Activated T-cell treated with anti-CD3 and anti-CD28 coated beads for 48 hours (primary cell): ENCODE data around the gene MYCBPAP.
A peak's percentile ranks its signal among the peaks of the same experiment; 100 is the strongest.

Experiments
- DNase-seq: peaks from one replicate; pipeline ENCODE4 v3.0.0-alpha.2; 2020; ENCODE audit warnings: low read depth

The MYCBPAP gene

GRCh38 chr17:50537721-50538548, 29.7 kb downstream of the MYCBPAP start:
- DNase-seq: no peak

- DNase-seq: no peak
These were observed 30.5 kb downstream of the MYCBPAP start for GRCh38 chr17:50538549-50539410.

- DNase-seq: no peak
These were observed 31.7 kb downstream of the MYCBPAP start for GRCh38 chr17:50539762-50540559.

GRCh38 chr17:50540560-50541401, 32.5 kb downstream of the MYCBPAP start:
- DNase-seq: no peak

- DNase-seq: no peak
These were observed 33.1 kb downstream of the MYCBPAP start for GRCh38 chr17:50541402-50541715.

- peak; percentile 84 for DNase-seq
These were observed 33.8 kb downstream of the MYCBPAP start for GRCh38 chr17:50541716-50542688.

GRCh38 chr17:50542795-50543774, 34.8 kb downstream of the MYCBPAP start:
- no peak for DNase-seq

GRCh38 chr17:50544516-50544915, 36.3 kb downstream of the MYCBPAP start:
- DNase-seq: no peak

GRCh38 chr17:50545311-50545710, 37.1 kb downstream of the MYCBPAP start:
- no peak for DNase-seq

GRCh38 chr17:50546701-50547034, 38.4 kb downstream of the MYCBPAP start:
- DNase-seq: no peak

- DNase-seq: peak; percentile 87
These were observed 38.9 kb downstream of the MYCBPAP start, which contains the start of gene SPATA20 for GRCh38 chr17:50547035-50547735. TSS of gene SPATA20 (plus strand) at chr17:50547174. CDS start at chr17:50547209, 35 bp downstream.

- DNase-seq: no peak
These were observed 39.5 kb downstream of the MYCBPAP start for GRCh38 chr17:50547736-50548083.

GRCh38 chr17:50548831-50549230, 40.6 kb downstream of the MYCBPAP start:
- DNase-seq: no peak

GRCh38 chr17:50549256-50549941, 41.2 kb downstream of the MYCBPAP start:
- DNase-seq: no peak

GRCh38 chr17:50549969-50550368, 41.7 kb downstream of the MYCBPAP start:
- no peak for DNase-seq

- no peak for DNase-seq
These were observed 42.6 kb downstream of the MYCBPAP start for GRCh38 chr17:50550661-50551432.

- DNase-seq: no peak
These were observed 43.2 kb downstream of the MYCBPAP start for GRCh38 chr17:50551433-50551815.
